CD4-positive, alpha-beta T cell treated with Interleukin-17A for 1 hour (primary cell): Measurements from ENCODE around the gene SVIL.
"Not testable (repeated sequence)": the region's sequence is repeated elsewhere in the genome, so short reads cannot be mapped to it uniquely, and the experiment has no call there.

Source experiments
- DNase-seq: peaks from one replicate; pipeline ENCODE4 v3.0.0-alpha.2; 2020

SVIL gene

DNA sequence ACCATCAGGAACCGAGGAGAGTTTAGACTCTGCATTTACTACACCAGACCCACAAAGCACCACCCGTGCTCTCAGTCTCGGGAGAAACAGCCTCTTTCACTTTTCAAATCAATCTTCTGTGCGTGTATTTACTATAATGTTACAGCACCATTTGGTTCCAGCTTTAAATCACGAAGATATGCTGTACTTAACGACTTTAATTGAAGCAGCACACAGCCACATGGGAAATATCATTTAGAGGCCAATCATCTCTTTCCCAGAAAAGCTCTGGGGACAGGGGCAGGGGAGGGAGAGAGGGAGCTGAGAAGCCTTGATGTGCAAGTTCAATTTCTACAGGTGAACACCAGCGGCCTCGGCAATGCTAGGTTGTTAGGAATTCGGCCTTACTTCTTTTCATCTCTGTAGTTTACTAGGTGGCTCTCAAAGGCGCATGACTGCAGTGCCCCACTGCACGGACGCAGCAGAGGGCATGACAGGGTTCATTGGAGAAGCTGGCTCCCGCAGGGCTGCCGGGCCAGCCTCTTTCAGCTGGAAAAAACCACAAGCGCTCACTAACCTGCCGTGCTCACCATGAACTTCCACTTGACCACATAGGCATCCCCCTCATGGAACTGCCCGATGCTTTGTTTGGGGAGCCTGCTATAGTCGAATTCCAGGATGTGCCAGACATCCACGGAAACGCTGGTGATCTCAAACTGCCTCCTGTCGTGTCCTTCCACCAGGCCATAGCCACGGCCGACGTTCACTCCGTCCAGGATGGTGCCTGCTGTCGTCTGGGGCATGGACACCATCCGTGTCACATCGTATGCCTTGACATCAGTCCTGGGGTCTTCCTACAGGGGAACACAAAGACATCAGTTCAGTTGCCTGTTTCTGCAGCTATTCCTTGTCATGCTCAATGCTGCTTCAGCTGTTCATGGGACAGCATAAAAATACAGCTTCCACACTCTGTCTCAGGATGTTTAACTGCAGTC, 154.5 kb downstream of the SVIL start:
- no peak for DNase-seq

DNA sequence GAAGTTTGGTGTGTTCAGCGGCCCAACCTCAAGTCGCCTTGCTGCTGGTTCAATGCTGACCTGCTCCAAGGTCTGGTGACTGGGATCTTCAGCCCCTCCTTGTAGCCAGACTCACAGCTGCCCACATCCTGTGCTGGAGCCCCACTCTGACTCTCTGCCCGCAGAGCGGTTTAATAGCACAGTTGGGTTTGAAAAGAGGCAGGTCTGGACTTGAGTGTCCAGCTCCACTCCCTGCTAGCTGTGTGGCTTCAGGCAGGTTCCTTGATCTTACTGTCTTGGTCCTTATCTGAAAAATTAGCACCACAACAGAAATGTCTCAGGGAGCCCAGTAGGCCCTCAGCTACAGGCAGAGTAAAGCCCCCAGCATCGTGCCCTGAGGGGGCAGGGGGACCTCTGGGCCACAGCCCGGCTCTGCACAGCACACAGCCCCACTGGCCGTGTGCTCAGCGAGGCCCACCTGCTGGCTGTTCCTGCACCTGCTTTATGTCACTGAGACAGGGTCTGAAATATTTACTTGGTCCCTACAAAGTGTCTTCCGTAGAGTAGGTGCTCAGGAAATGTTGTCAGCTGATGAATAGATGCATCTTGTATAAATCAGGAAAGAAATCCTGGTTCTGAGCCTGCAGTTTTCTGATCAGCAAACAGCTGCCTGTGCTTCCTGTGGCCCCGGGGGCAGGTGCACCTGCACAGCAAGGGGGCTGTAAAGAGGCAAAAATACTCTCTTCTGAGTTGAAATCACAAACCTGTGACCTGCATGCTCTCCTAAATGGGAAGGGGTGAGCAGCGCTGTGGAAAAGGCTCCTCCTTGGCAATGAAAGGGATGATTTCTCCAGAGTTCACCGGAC, 155.5 kb downstream of the SVIL start:
- DNase-seq = no peak

DNA sequence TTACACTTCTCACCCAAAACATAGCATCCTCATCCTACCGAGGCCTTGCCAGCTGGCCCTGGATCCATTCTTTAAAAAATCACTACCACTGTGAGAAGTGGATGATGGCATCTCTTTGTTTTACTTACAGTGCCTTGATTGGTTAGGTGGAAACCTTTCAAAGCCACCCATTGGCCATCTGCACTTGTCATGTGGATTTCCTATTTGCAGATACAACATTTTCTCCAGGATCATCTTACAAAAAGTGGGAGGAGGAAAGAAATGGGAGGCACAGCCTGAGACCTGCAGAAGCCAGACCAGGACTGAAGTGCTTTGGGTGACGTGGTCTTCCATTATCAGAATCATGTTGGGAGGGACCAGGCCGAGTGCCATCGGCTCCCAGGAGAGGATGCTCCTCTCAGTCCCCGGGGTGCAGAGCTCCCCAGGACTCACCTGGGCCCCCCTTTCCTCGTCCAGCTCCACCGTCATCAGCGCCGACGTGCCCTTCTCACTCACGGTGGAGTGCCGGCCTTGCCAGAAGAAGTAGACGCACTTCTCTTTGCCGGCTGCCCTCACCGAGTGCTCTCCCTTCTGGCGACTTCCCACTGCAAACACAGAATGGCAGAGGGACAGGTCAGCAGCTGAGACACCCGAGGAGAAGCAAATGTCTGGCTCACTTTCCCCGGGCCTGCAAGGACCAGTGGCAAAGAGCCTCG, 161.2 kb downstream of the SVIL start:
- no peak for DNase-seq

DNA sequence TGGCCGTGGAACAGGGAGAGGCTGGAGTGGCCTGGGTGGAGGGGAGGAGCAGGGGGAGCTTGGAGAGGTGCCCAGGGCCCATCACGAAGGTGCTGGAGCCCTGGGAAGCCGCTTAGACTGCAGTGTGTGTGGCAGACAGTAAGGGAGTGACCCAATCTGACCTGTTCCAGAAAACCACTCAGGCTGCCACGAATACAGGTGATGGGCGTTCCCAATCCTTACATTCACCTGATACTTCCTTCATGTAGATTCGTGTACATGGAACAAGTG, 161.7 kb downstream of the SVIL start:
- no peak for DNase-seq

DNA sequence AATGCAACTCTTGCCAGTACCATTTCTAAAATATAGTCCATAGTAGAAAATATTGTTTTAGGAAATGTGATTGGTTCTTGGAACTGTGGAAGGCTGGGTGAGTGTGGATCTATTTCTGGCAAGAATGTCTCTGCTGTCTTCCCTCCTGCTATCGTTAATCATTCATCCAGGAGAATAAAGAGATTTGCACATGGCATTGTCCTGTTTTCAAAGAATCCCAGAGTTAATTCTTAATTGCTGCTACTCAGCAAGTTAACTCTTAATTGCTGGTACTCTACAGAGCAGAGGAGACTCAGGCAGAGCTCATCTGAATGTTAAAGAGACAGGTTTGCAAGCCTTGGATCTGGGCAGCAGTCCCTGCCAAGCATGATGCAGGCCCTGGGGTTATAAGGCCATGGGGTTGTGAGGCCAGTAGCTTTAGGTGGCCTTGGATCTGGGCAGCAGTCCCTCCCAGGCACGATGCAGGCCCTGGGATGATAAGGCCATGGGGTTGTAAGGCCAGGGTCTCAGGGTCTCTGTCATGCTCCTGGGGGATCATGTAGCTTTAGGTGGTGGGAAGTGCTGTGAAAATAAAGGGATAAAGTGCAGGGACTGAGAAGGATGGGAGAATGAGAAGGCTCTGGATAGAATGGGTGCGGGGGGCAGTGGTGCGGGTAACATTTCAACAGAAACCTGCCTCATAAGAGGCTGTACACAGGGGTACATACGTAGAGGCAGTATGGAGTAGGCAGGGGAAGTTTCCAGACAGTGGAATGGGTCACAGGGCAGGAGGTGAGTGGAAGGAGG, 162.3 kb downstream of the SVIL start:
- no peak for DNase-seq

DNA sequence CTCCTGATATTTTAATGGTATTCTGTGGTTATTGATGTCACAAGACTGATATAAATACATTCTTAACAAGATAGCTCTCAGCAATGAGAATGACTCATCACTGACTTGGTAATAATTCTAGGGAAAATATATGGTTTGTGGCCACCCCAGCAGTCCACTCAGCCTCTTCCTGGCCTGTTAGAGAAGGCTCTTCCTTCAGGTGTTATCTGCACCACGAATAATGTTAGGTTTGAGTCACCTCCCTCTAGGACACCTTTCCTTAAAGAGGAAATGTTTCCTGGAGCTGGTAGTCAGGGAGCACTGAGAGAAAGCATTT, 163.3 kb downstream of the SVIL start:
- no peak for DNase-seq

DNA sequence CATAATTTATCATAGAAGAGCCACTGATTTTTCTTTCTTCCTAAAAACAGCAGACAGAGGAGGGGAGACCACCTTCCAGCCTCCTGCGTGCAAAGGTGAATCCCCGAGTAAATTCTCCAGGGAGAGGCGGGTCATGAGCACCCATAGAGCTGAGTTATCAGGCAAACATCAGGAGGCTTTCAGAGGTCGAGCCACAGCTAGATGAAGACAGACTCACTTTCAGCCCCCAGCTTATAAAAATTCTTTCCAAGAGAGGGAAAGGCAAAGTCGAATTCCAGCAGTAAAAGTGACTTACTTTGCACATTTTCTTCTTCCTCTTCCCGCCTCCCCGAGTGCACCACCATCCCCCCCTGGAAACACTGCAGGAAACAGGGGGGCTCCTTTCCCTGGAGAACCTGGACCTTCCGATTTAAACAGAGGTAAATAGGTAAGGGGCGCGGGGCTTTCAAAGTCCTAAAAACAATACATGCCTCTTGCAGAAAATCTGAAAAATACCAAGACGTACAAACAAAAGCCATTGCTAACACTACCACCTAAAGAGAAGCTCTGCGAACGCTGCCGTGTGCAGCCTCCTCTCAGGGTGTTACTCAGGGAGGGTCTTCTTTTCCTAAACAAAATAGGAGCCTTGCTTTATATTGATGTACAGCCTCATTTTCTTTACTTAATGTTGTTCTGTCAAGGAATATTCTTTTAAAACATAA, 163.8 kb downstream of the SVIL start:
- no peak for DNase-seq

DNA sequence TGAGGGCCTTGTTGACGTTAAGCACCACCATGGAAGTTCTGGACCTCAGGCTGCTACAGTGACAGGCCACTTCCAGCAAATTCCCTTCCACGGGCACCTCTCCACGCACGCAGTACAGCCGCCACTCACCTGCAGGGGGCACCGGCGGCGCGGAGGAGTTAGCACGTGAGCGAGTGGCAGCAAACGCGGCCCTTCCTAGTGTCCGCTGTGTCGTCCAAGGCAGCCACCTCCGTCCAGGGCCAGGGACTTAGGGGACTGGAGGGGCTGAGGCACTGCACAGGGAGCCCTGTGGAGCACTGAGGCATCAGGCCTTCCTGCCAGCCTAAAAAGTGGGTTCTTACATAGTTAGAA, 164.4 kb downstream of the SVIL start:
- no peak for DNase-seq

DNA sequence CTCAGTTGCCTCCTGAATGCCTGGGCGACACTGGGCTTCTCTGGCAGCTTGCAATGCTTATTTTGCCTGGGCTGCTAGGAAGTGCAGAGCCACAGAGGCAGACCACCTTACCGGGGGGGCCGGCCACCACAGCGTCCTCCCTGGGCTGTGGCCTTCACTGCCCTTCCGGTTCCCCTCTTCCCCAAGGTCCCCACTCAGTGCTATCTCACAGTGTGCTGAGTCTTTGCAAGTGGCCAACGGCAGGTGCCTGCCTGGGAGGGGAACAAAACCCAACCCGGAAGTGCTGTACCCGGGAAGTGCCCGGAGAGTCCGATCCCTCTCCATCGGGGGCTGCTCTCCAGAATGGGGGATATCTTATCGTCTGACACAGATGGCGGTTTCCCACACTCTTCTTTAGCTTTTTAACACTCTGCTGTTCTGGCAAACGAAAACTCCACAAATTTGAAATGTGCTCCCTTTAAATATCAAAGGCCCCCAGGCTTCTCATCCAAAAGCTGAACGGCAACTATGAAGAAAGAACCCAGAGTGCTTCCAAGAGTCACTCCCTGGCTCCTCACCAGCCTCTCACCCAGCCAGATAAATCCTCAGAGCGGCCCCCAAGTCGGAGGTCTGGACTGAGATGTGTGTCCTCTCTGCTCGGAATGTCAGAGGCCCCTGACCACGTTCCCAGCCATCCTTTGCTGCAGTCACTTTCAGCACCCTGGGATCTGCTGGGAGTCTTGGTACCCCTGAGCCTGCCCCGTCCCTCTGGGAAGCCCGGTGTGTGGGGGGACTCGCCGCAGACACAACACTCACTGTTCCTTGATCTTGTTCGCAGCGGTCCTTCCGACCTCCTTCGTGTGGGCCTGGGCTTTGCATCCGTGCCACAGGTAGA, 165.1 kb downstream of the SVIL start:
- no peak for DNase-seq

DNA sequence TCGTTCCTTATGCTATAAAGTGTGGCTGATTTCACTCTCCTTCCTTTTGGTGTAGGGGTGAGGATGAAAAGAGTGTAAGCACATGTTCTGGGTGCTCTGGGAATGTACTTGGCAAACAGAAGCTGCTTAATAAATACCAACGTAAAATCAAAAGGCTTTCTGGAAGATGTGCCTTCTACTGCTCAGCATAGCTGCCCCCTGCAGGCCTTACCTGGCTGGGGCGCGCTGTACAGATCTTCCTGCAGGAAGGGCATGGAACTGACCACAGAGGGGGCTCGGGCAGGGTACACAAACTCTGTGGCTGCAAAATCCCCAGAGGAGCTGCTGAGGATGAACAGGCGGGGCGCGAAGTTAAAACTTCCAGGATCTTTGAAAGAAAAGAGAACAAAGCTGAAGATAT, 169.4 kb downstream of the SVIL start:
- DNase-seq = no peak

DNA sequence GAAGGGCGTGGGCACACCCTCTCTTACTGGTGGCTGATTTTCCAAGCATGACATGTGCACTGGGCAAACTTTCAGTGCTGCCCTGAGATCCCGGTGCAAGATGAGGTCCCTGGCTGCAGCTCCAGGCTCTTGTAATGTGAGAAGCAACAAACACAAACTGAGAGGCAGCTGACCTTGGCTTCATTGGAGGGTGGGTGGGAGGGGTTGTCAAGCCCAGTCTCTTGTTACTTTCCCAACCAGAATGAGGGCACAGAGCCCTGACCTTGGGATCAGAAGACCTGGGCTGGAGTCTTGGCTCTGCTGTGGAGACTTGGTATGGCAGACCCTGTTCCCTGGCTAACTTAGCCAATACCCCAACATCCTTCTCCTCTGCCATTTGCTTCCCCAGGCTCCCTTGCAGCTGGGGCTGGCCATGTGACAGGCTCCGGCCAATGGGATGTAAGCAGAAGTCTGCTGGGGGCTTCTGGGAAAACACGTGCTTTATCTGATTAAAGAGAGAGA, 170.1 kb downstream of the SVIL start:
- DNase-seq = not testable (repeated sequence)

DNA sequence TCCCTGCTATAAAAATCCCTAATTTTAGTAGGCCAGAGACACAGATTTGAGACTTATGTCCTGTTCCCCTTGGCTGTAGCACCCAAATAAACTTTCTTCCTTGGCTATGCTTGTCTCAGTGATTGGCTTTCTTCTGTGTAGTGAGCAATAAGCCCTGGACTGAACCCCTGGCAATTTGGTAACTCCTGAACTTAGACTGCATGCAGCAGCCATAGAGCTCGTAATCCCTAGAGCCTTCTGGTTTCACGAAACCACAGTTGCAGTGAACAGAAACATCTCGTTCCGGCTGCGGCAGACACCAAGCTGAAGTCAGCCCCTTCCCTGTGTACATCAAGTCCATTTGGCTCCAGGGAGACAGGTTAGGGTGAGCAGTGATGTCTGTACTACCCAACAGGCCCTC, 173.7 kb downstream of the SVIL start:
- no peak for DNase-seq

DNA sequence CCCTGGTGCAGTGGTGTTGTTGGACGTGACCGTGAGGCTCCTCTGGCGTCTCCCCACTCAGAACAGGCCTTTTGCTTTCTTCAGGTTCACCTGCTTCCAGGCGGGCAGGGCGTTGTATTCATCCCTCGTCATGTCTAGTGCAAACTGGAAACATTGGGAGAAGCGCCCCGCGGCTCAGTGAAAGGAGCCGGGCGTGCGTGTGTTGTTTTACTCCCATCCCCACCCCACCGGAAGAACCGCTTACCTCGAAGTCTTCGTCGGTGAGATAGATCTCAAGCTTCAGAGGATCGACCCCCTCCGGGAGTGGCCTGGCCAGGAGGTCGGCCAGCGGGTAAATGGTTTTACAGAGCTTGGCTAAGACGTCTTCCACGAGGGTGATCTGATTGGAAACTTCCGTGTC, 176.6 kb downstream of the SVIL start:
- DNase-seq = not testable (repeated sequence)

DNA sequence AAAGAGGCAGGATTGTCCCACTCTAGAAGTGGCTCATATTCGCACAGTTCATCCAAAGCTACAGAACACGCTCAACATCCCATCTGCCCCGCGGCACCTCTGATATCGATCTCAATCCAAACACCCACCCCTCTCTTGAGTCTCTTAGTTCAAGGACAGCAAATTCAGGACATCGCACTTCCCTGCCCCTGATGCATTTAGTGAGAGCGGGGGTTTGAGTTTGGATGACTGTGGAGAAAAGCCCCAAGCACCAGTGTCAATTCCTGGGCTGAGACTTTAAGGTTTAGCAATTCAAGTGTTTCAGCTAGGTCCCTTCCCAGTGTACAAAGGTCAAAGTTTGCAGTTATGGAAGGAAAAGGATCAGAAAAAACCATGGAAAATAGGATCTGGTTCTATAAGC, 179.7 kb downstream of the SVIL start:
- DNase-seq = no peak

DNA sequence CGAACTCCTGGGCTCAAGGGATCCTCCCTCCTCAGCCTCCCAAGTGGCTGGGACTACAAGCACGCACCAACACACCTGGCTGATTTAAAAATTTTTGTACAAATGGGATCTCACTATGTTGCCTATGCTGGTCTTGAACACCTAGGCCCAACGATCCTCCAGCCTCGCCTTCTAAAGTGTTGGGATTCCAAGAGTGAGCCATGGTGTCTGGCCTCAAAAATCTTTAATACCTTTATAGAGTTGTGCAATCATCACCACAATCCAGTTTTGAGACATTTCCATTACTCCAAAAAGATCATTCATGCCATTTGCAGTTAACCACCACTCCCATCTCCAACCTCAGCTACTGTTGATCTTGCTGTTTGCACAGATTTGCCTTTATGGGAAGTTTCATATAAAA, 180.5 kb downstream of the SVIL start:
- DNase-seq = no peak

DNA sequence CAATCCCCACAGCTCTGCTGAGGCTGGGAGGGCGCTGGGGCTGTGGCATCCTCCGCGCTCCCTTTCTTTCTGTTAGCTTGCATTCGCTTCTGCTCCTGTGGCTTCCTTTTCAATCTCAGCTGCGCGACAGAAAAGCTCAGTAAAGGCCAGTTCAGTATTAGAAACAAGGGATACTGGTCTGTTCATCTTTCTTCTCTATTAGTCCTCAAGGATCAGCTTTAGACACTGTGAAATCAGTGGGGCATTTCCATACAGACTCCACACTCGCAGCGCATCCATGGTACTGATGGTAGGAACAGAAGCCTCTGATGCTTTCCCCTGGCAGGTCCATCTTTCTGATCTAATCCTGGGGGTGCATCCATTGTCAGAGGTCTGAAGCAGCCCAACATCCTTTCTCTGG, 182.2 kb downstream of the SVIL start:
- no peak for DNase-seq

DNA sequence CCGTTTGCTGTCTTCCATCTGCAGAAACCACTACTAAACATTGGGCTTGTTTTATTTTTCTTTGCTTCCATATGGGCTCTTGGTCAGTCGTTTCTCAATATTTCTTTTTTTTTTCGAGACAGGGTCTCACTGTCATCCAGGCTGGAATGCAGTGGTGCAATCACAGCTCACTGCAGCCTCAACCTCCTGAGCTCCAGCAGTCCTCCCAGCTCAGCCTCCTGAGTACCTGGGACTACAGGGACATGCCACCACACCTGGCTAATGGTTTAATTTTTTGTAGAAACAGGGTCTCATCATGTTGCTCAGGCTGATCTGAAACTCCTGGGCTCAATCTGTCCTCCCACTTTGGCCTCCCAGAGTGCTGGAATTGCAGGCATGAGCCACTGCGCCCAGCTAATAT, 182.8 kb downstream of the SVIL start:
- no peak for DNase-seq

DNA sequence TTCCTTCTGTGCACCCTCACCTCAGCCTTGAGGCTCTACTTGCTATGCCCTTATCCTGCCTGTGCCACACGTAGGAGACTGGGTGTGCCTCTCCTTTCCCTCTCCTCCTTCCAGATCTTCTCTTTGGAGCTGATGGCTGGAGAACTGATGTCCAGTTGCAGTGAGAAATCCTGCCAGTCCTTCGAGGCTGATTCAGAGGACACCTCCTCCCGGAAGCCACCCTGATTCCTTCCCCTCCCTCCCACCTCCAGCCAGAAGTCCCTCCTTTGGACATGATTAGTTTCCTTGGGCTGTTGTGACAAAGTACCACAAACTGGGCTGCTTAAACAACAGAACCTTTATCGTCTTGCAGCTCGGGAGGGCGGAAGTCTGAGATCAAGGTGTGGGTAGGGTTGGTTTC, 184.4 kb downstream of the SVIL start:
- DNase-seq = no peak

DNA sequence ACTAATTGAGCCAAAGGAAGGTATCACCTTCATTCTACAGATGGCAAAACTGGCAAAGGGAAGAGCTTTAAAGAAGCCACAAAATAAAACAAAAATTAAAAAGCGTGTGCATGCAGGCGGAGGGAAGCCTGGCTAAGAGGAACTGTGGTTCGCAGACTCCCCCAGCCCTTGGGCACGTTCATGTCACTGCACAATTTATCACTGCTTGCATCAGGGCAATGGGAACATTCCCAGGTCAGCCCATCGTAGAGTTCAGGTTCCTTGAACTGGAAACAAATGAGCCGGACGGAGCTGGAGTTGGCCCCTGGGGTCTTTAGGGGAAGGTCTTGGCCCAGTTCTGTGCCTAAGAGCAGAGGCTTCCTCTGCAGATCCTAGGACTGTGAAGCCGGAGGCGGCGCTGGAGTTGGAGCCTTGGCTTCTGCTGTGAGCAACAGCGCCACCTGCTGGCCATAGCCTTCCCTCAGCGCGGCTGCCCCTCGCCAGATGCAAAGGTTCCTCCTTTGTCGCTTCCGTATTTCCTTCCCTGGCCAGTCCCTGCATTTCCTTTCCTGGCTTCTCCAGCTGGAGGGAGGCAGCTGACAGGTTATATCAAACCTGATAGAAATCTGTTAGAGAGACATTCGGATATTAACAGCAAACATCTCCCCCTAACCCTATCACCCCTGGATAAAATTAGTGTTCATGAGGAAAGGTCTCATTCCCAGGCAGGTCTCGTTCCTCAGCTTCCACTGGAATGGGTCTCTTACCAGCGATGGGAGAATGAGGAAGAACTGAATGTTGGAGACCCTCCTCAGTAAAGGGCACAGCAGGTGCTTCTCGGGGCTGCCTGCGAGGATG, 185.8 kb downstream of the SVIL start:
- peak; percentile 63 for DNase-seq

DNA sequence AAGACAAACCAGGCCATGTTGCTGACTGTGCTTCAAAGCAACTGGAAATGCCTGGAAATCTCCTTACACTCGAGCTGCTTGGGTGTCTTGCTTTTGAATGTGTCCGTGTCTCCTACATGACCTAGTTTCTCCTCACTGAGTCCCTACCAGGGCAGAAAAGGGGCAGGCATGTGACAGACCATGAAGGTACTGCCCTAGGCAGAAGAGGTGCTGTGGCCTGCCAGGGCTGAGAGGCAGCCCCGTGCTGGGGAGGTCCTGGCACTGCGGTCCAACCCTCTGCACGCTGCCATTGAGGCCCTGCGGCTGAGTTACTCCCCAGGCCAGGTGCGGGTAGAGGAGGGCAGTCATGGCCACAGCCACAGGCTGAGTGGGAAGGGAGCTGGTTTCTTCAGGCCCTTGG, 186.6 kb downstream of the SVIL start:
- DNase-seq = no peak
